NCI-H2107 treated with DMSO at 0.1 percent for 48 hours (cell line): ENCODE data around the gene MOB2.

ENCODE experiments used
- DNase-seq: peaks from one replicate; lab custom pipeline; 2025; ENCODE audit not compliant: unreplicated experiment; lab: John Stamatoyannopoulos, UW

MOB2 gene

GRCh38 chr11:1459764-1460395, 26.7 kb downstream of the MOB2 start:
- DNase-seq: no peak

- DNase-seq: no peak
These were observed 27.4 kb downstream of the MOB2 start for GRCh38 chr11:1459219-1459575.

GRCh38 chr11:1458340-1459218, 28.0 kb downstream of the MOB2 start:
- peak; percentile 93 for DNase-seq

GRCh38 chr11:1457856-1458255, 28.7 kb downstream of the MOB2 start:
- no peak for DNase-seq

GRCh38 chr11:1457326-1457680, 29.3 kb downstream of the MOB2 start:
- no peak for DNase-seq

- no peak for DNase-seq
These were observed 29.8 kb downstream of the MOB2 start for GRCh38 chr11:1456596-1457325.

GRCh38 chr11:1456176-1456575, 30.4 kb downstream of the MOB2 start:
- no peak for DNase-seq

- DNase-seq: no peak
These were observed 30.9 kb downstream of the MOB2 start for GRCh38 chr11:1455763-1456060.

- DNase-seq: no peak
These were observed 31.4 kb downstream of the MOB2 start for GRCh38 chr11:1455032-1455762.

- DNase-seq: no peak
These were observed 32.0 kb downstream of the MOB2 start for GRCh38 chr11:1454576-1454975.

GRCh38 chr11:1453611-1454034, 33.0 kb downstream of the MOB2 start:
- peak; percentile 4 for DNase-seq

GRCh38 chr11:1452744-1453143, 33.8 kb downstream of the MOB2 start:
- no peak for DNase-seq

- DNase-seq: no peak
These were observed 34.7 kb downstream of the MOB2 start for GRCh38 chr11:1451781-1452470.

GRCh38 chr11:1450949-1451710, 35.4 kb downstream of the MOB2 start:
- no peak for DNase-seq

- no peak for DNase-seq
These were observed 36.2 kb downstream of the MOB2 start for GRCh38 chr11:1450344-1450875.

- DNase-seq: peak; percentile 11
These were observed 36.9 kb downstream of the MOB2 start for GRCh38 chr11:1449490-1450243.

GRCh38 chr11:1448882-1449281, 37.7 kb downstream of the MOB2 start:
- DNase-seq: no peak

- no peak for DNase-seq
These were observed 38.4 kb downstream of the MOB2 start for GRCh38 chr11:1447845-1448825.
